Calu3 (cell line): ENCODE measurements around the gene CLEC11A. TPM values are rescaled to one million over a fixed set of nuclear protein-coding genes. Genes with fewer than 3 reads are reported as not detected.
A peak's percentile ranks its signal among the peaks of the same experiment; 100 is the strongest.

Experiments
- BruUV-seq: library from RNA; stranded (reverse); fragments of 400-500 nt; replicated peaks from 2 replicates; lab custom pipeline; 2021; lab: Mats Ljungman, UMichigan
- CTCF ChIA-PET: fragments of 300-600 bp; sonication (Branson Sonifier 250); formaldehyde crosslinking; loops from one replicate; lab custom pipeline; 2022; ENCODE audit warnings: antibody characterized with exemption; lab: Charles Lee
- DNase-seq: peaks from one replicate; pipeline ENCODE4 v3.0.0; 2022
- H3K27ac Mint-ChIP-seq: one replicate; pipeline ENCODE4 v1.8.0; 2022; ENCODE audit warnings: mixed read lengths; ENCODE audit not compliant: unreplicated experiment
- H3K27me3 Mint-ChIP-seq: one replicate; pipeline ENCODE4 v1.8.0; 2022; ENCODE audit warnings: mixed read lengths; ENCODE audit not compliant: unreplicated experiment
- H3K36me3 Mint-ChIP-seq: one replicate; pipeline ENCODE4 v1.8.0; 2022; ENCODE audit warnings: mild to moderate bottlenecking, moderate library complexity, mixed read lengths; ENCODE audit not compliant: insufficient read depth, unreplicated experiment
- H3K4me1 Mint-ChIP-seq: one replicate; pipeline ENCODE4 v1.8.0; 2022; ENCODE audit warnings: mild to moderate bottlenecking, low read depth, mixed read lengths; ENCODE audit not compliant: unreplicated experiment
- H3K4me3 Mint-ChIP-seq: one replicate; pipeline ENCODE4 v1.8.0; 2022; ENCODE audit warnings: mild to moderate bottlenecking, low read depth, moderate library complexity, mixed read lengths; ENCODE audit not compliant: unreplicated experiment
- H3K9me3 Mint-ChIP-seq: one replicate; pipeline ENCODE4 v1.8.0; 2022; ENCODE audit warnings: low read depth, mixed read lengths; ENCODE audit not compliant: unreplicated experiment
- CTCF ChIP-seq: fragments of 200-600 bp; IDR thresholded peaks from one replicate; pipeline ENCODE4 v1.8.0; 2022; ENCODE audit warnings: antibody characterized with exemption; ENCODE audit not compliant: unreplicated experiment
- intact Hi-C: fragments of 100-400 bp; cut with micrococcal nuclease; formaldehyde crosslinking; loops from one replicate; pipeline ENCODE4 v1.10.0; 2022; ENCODE audit not compliant: unreplicated experiment
- total RNA-seq: library from RNA; stranded (reverse); gene quantifications from 2 replicates; pipeline ENCODE4 v1.2.3, GENCODE V29; 2022

CLEC11A gene
- total RNA-seq, 1 experiment from 2014 or later = 2.4 TPM

GRCh38 chr19:50722201-50723013 is 757 bp upstream of the CLEC11A start:
- H3K27ac Mint-ChIP-seq = no peak overlapping the region
- no peaks in the 10 kb centered on the region for H3K9me3 Mint-ChIP-seq
- CTCF ChIA-PET = interaction anchor here (0.6 kb wide), 1 partner anchor 8 kb away, joined by 3 read pairs; no protein-coding TSS in a partner anchor
- BruUV-seq = no TSS peak
- H3K4me1 Mint-ChIP-seq = no peaks in the 10 kb centered on the region
- H3K4me3 Mint-ChIP-seq = peak overlapping the region; percentile 94
- no peak for TF ChIP-seq CTCF
- no peak for DNase-seq
- H3K36me3 Mint-ChIP-seq = peaks cover 44% of the 10 kb centered on the region
- peaks cover 80% of the 10 kb centered on the region for H3K27me3 Mint-ChIP-seq
- intact Hi-C loops = no loop called here

GRCh38 chr19:50723735-50724521 is 764 bp downstream of the CLEC11A start:
- CTCF ChIA-PET = interaction anchor here (1.0 to 2.3 kb wide), 10 partner anchors 11 to 198 kb away, joined by 3 to 20 read pairs (median 8); no protein-coding TSS in a partner anchor
- no TSS peak for BruUV-seq
- Mint-ChIP-seq H3K4me3 (peak overlapping the region; percentile 94), H3K9me3 (no peaks in the 10 kb centered on the region), H3K4me1 (no peaks in the 10 kb centered on the region), H3K36me3 (peaks cover 44% of the 10 kb centered on the region), H3K27me3 (peaks cover 69% of the 10 kb centered on the region), H3K27ac (peak overlapping the region; percentile 78)
- TF ChIP-seq CTCF = no peak
- no peak for DNase-seq
- intact Hi-C loops = no loop called here

- Mint-ChIP-seq H3K4me3 (peak overlapping the region; percentile 94), H3K27me3 (peaks cover 63% of the 10 kb centered on the region), H3K9me3 (no peaks in the 10 kb centered on the region), H3K36me3 (peaks cover 44% of the 10 kb centered on the region), H3K27ac (peak overlapping the region; percentile 78), H3K4me1 (no peaks in the 10 kb centered on the region)
- BruUV-seq = no TSS peak
- intact Hi-C loops = no loop called here
- CTCF ChIA-PET = interaction anchor here (0.6 to 2.3 kb wide), 32 partner anchors 11 to 698 kb away, joined by 3 to 20 read pairs (median 5); partner anchors contain the start of genes JOSD2 and KCNC3
- peak; percentile 100 for DNase-seq
- peak; percentile 88 for TF ChIP-seq CTCF
Observed at GRCh38 chr19:50724522-50725217, 1.5 kb downstream of the CLEC11A start.
